Activated CD8-positive, alpha-beta memory T cell treated with anti-CD3 and anti-CD28 coated beads for 24 hours (primary cell): ENCODE measurements around the gene SYNJ2.

ENCODE experiments used
- DNase-seq: peaks from one replicate; pipeline ENCODE4 v3.0.0-alpha.2; 2020

The SYNJ2 gene

GRCh38 chr6:157999168-158000051 is 17.7 kb downstream of the SYNJ2 start:
- no peak for DNase-seq

DNA sequence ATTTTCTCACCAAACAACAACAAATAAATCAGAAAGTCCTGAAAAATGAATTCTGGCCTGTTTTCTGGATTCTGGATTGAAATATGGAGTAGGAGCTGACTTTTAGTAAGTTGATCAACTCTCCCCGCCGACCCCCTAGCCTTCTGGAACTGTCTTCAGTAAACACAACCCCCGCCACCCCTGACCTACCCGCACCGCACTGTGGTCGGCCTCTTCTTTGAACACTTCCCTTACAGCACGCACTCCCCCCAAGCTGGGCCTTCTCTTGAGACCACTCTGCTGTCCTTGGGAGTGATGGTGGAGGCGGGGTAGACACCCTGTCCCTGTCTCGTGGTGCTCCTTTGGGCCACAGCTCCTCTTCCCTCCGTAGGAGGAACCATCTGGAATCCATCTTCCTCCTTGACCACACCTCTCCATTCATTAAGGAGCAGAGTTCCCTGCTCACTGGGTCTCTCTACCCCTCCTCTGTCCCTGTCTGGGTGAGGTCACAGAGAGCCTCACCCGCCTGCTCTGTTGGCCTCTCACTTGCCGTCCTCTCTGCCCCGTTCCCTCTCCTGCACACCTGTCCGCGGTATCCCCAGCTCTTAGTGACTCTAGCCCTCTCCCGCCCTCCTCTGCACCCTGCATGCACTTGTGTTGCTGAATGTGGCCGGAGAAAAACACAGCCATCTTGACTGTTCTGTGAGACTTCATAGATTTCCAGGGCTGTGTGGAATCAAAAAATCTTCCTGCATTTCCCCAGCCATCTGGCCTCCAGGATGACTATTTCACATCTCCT is 19.1 kb downstream of the SYNJ2 start:
- no peak for DNase-seq

GRCh38 chr6:158002249-158002950 is 20.7 kb downstream of the SYNJ2 start:
- no peak for DNase-seq

- DNase-seq, result no peak
Measured at GRCh38 chr6:158002951-158003853, 21.5 kb downstream of the SYNJ2 start.

DNA sequence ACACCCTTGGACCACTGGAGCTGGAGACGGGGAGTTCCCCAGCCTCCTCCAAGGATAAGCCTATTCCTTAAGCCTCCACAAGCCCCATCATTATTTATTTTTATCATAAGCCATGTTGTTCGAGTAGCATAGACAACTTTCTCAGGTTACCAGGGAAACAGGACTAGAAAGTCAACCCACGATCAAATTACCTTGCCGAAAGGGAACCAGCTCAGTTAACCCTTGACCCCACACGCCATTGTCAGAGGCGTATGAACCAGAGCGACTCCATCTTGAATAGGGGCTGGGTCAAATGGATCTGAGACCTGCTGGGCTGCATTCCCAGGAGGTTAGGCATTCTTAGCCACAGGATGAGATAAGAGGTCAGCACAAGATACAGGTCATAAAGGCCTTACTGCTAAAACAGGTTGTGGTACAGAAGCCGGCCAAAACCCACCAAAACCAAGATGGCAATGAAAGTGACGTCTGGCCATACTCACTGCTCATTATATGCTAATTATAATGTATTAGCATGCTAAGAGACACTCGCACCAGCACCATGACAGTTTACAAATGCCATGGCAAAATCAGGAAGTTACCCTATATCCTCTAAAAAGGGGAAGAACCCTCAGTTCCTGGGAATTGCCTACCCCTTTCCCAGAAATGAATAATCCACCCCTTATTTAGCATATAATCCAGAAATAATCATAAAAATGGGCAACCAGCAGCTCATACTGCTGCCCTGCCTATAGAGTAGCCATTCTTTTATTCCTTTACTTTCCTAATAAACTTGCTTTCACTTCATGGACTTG is 22.4 kb downstream of the SYNJ2 start:
- DNase-seq, result no peak

DNA sequence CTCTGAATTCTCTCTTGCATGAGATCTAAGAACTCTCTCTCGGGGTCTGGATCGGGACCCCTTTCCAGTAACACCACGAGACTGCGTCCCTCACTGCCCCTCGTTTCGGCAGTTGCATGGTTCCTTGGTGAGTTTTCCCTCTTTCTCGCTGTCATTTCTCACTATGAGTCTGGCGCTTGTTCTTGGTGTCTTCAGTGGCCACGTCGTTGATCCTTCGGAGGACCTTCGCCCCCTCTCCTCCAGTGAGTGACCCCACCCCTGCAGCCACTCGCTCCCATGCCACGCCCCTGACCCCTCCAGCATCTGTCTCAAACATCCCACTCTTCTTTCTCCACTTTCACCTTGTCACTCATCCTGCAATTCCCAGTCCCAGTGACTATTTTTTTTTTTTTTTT is 23.0 kb downstream of the SYNJ2 start:
- DNase-seq, result no peak

DNA sequence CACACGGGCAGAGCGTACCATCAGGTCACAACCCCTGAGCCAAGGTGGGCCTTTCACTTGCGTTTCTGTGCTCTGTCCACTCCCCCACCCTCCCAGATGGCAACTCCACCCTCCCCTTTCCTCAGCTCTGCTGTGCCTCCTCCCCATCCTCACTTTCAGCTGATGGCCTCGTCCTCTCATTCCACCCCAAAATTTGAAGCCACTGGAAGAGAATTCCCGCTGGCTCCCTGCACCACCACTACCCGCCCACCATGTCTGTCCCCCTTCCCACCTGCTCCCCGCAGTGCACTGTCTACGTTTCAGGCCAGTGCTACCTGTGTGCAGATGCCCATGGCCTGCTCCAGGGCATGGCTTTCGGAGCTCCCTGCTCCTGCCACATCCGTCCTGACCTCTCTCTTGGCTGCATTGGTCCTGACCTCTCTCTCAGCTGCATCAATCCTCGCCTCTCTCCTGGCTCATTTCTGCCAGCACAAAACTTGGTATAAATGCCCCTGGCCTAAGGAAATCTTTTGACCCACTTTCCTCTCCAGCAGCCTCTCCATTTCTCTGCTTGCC is 24.0 kb downstream of the SYNJ2 start:
- no peak for DNase-seq

DNA sequence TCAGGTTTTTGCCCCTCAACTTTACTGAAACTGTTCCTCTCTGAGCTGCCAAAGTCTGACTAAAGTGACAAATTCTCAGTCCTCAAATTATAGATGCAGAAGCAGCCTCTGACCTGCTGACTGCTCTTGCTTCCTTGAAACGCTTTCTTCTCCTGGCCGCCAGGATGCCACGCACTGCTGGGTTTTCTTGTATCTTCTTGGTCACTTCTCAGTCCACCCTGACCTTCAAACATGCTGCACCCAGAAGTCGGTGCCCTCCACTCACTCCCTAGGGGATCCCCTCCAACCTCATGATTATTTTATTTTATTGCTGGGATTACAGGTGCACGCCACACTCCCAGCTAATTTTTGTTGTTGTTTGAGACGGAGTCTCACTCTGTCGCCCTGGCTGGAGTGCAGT is 24.7 kb downstream of the SYNJ2 start:
- no peak for DNase-seq

DNA sequence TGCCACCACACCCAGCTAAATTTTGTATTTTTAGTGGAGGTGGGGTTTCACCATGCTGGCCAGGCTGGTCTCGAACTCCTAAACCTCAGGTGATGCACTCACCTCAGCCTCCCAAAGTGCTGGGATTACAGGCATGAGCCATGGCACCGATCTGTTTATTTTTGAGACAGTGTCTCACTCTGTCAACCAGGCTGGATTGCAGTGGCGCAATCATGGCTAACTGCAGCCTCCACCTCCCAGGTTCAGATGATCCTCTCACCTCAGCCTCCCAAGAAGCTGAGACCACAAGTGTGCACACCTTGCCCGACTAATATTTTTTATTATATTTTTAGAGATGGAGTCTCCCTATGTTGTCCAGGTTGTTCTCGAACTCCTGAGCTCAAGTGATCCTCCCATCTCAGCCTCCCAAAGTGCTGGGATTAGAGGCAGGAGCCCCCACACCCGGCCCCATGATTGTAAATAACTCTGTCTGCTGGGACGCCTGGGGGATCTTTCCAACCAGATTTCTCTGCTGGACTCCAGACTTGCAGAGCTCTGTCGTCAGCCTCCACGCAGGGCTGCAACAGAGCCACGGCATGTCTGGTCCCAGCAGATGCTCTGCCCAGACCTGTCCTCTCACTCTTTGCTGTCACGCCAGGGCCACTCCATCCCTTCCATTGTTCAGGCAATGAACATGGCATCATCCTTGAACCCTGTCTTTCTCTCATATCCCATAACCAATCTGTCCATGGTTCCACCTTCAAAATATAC is 25.3 kb downstream of the SYNJ2 start:
- no peak for DNase-seq

GRCh38 chr6:158008864-158009113 is 27.1 kb downstream of the SYNJ2 start:
- DNase-seq, result no peak

GRCh38 chr6:158009114-158009891 is 27.6 kb downstream of the SYNJ2 start:
- DNase-seq, result no peak

- DNase-seq, result no peak
Measured at GRCh38 chr6:158009935-158010585, 28.4 kb downstream of the SYNJ2 start.

- no peak for DNase-seq
Measured at GRCh38 chr6:158010591-158011477, 29.2 kb downstream of the SYNJ2 start.

GRCh38 chr6:158011478-158011920 is 29.8 kb downstream of the SYNJ2 start:
- DNase-seq, result no peak

- no peak for DNase-seq
Measured at GRCh38 chr6:158011980-158012566, 30.4 kb downstream of the SYNJ2 start.

GRCh38 chr6:158013904-158014504 is 32.3 kb downstream of the SYNJ2 start:
- DNase-seq, result no peak

- no peak for DNase-seq
Measured at GRCh38 chr6:158014505-158015187, 33.0 kb downstream of the SYNJ2 start.
